Measurements from ENCODE around the gene PTPRK. TPM values are rescaled to one million over a fixed set of nuclear protein-coding genes. Genes with fewer than 3 reads are reported as not detected.

Gene PTPRK
- total and polyA plus RNA-seq, 4 donors: 8.2 to 224 (median 42.9) TPM

DNA sequence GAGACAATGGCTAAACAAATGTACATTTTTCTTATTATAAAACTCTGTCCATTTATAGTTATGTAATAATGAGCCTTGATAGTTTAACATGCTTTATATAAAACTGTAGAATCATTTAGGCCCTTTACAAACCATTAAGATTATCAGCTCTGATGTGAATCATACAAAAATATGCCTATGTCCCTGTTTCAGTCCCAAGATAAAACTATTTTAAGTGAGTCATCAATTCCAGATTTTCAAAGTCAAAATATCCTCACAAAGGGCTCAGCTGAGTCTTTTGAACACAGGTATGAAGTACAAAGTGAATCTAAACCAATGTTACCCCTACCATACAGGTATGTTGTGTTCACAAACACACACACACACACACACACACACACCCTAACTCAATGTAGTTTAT is 88.0 kb downstream of the PTPRK start:
- H3K27me3 ChIP-seq (ENCODE audit: control insufficient read depth in 3 of 3, insufficient read depth in 3 of 3, low read length in 2 of 3): no peaks in the 10 kb centered on the region
- H3K27ac ChIP-seq (ENCODE audit: low read depth in 1 of 2, low read length in 1 of 2): no peak overlapping the region
- H3K9ac ChIP-seq (ENCODE audit: insufficient read depth in 1 of 2, low read length in 2 of 2): no peak overlapping the region
- H3K4me3 ChIP-seq: no peak overlapping the region
- H3K36me3 ChIP-seq (ENCODE audit: control insufficient read depth in 4 of 4, insufficient read depth in 4 of 4, low read length in 4 of 4): peaks cover 0 to 1% (median 0%) of the 10 kb centered on the region in 4 donors
- peaks cover 0 to 3% (median 0%) of the 10 kb centered on the region in 5 donors for H3K4me1 ChIP-seq (ENCODE audit: control insufficient read depth in 5 of 5, insufficient read depth in 5 of 5, low read length in 5 of 5)
- TF ChIP-seq, protein P1, sequence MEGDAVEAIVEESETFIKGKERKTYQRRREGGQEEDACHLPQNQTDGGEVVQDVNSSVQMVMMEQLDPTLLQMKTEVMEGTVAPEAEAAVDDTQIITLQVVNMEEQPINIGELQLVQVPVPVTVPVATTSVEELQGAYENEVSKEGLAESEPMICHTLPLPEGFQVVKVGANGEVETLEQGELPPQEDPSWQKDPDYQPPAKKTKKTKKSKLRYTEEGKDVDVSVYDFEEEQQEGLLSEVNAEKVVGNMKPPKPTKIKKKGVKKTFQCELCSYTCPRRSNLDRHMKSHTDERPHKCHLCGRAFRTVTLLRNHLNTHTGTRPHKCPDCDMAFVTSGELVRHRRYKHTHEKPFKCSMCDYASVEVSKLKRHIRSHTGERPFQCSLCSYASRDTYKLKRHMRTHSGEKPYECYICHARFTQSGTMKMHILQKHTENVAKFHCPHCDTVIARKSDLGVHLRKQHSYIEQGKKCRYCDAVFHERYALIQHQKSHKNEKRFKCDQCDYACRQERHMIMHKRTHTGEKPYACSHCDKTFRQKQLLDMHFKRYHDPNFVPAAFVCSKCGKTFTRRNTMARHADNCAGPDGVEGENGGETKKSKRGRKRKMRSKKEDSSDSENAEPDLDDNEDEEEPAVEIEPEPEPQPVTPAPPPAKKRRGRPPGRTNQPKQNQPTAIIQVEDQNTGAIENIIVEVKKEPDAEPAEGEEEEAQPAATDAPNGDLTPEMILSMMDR (IDR thresholded peaks at IDR 0.05; ENCODE audit: control extremely low read depth, extremely low read depth): no peak
- DNase-seq: no peak
- no peak for ATAC-seq (ENCODE audit: insufficient read depth, low FRiP score)
- H3K9me3 ChIP-seq (ENCODE audit: control insufficient read depth in 4 of 4, insufficient read depth in 3 of 4, low read length in 3 of 4): no peaks in the 10 kb centered on the region

DNA sequence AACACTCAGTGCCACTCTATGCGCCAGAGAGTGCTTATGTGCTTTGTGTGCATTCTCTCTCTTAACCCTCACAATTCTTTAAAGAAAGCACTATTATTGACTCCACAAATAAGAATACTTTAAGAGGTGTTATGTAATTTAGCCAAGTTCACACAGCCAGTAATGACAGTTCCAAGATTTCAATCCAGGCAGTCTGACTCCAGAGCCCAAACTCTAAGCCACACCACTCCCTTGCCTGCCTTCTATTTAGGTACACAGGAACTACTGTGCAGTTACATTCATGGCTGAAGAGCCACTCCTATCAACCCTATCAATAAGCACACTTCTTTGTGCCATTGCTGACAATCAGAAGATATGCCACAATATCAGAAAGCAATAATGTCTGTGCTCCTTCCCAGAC is 93.3 kb downstream of the PTPRK start:
- no peak overlapping the region for H3K27ac ChIP-seq (ENCODE audit: low read depth in 1 of 2, low read length in 1 of 2)
- H3K36me3 ChIP-seq (ENCODE audit: control insufficient read depth in 4 of 4, insufficient read depth in 4 of 4, low read length in 4 of 4): no peaks in the 10 kb centered on the region
- H3K4me1 ChIP-seq (ENCODE audit: control insufficient read depth in 5 of 5, insufficient read depth in 5 of 5, low read length in 5 of 5): peaks cover 0 to 16% (median 2%) of the 10 kb centered on the region in 5 donors
- no peaks in the 10 kb centered on the region for H3K27me3 ChIP-seq (ENCODE audit: control insufficient read depth in 3 of 3, insufficient read depth in 3 of 3, low read length in 2 of 3)
- DNase-seq (peak in 1 of 3 donors; percentile 8), ATAC-seq (ENCODE audit: insufficient read depth, low FRiP score) (no peak)
- 81 to 93% methylated on average over 1 of the region's 1 CpG for WGBS, 2 donors
- TF ChIP-seq, protein P1 (IDR thresholded peaks at IDR 0.05; ENCODE audit: control extremely low read depth, extremely low read depth): no peak
- H3K9me3 ChIP-seq (ENCODE audit: control insufficient read depth in 4 of 4, insufficient read depth in 3 of 4, low read length in 3 of 4): no peaks in the 10 kb centered on the region
- no peak overlapping the region for H3K9ac ChIP-seq (ENCODE audit: insufficient read depth in 1 of 2, low read length in 2 of 2)
- no peak overlapping the region for H3K4me3 ChIP-seq

- no peaks in the 10 kb centered on the region for H3K36me3 ChIP-seq (ENCODE audit: control insufficient read depth in 4 of 4, insufficient read depth in 4 of 4, low read length in 4 of 4)
- no peak overlapping the region for H3K9ac ChIP-seq (ENCODE audit: insufficient read depth in 1 of 2, low read length in 2 of 2)
- H3K9me3 ChIP-seq (ENCODE audit: control insufficient read depth in 4 of 4, insufficient read depth in 3 of 4, low read length in 3 of 4): no peaks in the 10 kb centered on the region
- DNase-seq (peak in 2 of 3 donors; percentile 15 to 19), ATAC-seq (ENCODE audit: insufficient read depth, low FRiP score) (no peak)
- H3K4me3 ChIP-seq: no peak overlapping the region
- H3K4me1 ChIP-seq (ENCODE audit: control insufficient read depth in 5 of 5, insufficient read depth in 5 of 5, low read length in 5 of 5): peaks cover 0 to 17% (median 4%) of the 10 kb centered on the region in 5 donors
- H3K27ac ChIP-seq (ENCODE audit: low read depth in 1 of 2, low read length in 1 of 2): no peak overlapping the region
- no peaks in the 10 kb centered on the region for H3K27me3 ChIP-seq (ENCODE audit: control insufficient read depth in 3 of 3, insufficient read depth in 3 of 3, low read length in 2 of 3)
- WGBS, 2 donors: 87 to 91% methylated on average over 2 of the region's 2 CpGs
- TF ChIP-seq, protein P1 (IDR thresholded peaks at IDR 0.05; ENCODE audit: control extremely low read depth, extremely low read depth): no peak
Observed at GRCh38 chr6:128425856-128426255, 94.5 kb downstream of the PTPRK start.

DNA sequence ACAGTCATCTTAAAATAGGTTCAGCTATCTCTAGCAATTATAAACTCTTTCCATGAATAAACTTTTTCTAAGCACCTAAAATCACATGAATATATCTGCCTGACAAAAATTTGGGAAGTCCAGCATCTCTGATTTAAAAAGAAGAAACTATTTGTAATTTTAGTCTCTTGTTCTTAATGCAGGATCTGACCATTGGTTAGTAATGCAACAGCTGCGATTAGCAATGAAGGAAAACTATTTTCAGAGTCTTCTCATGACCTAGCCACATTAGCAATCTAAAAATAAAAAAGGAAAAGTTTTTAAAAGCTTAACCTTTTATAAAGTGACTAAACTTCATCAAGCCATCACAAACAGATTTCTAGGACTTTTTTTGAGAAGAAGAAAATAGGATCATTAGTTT is 97.5 kb downstream of the PTPRK start:
- DNase-seq (no peak), ATAC-seq (ENCODE audit: insufficient read depth, low FRiP score) (no peak)
- Histone ChIP-seq H3K9me3 (ENCODE audit: control insufficient read depth in 4 of 4, insufficient read depth in 3 of 4, low read length in 3 of 4) (peaks cover 0 to 4% (median 0%) of the 10 kb centered on the region in 4 donors), H3K27me3 (ENCODE audit: control insufficient read depth in 3 of 3, insufficient read depth in 3 of 3, low read length in 2 of 3) (no peaks in the 10 kb centered on the region), H3K36me3 (ENCODE audit: control insufficient read depth in 4 of 4, insufficient read depth in 4 of 4, low read length in 4 of 4) (no peaks in the 10 kb centered on the region), H3K9ac (ENCODE audit: insufficient read depth in 1 of 2, low read length in 2 of 2) (no peak overlapping the region), H3K27ac (ENCODE audit: low read depth in 1 of 2, low read length in 1 of 2) (no peak overlapping the region), H3K4me3 (no peak overlapping the region), H3K4me1 (ENCODE audit: control insufficient read depth in 5 of 5, insufficient read depth in 5 of 5, low read length in 5 of 5) (peaks cover 0 to 13% (median 4%) of the 10 kb centered on the region in 5 donors)
- TF ChIP-seq, protein P1 (IDR thresholded peaks at IDR 0.05; ENCODE audit: control extremely low read depth, extremely low read depth): no peak
- 91 to 93% methylated on average over 1 of the region's 1 CpG for whole genome bisulfite sequencing, 2 donors

Data from lung (tissue), 12 donors.